NAMALWA (cell line): Measurements from ENCODE around the gene ALDH1B1.

Experiments
- DNase-seq: peaks from one replicate; pipeline ENCODE4 v3.0.0-alpha.2; 2015; ENCODE audit warnings: low spot score

ALDH1B1 gene

GRCh38 chr9:38392235-38393127 lies at the start of gene ALDH1B1:
Gene ALDH1B1 (plus strand): TSS chr9:38392702. CDS start chr9:38395749, 3,047 bp downstream.
- peak; percentile 69 for DNase-seq

GRCh38 chr9:38343037-38343436 lies 49.5 kb upstream of the ALDH1B1 start:
- no peak for DNase-seq

- no peak for DNase-seq
Observed at GRCh38 chr9:38343552-38343951, 49.0 kb upstream of the ALDH1B1 start.

DNA sequence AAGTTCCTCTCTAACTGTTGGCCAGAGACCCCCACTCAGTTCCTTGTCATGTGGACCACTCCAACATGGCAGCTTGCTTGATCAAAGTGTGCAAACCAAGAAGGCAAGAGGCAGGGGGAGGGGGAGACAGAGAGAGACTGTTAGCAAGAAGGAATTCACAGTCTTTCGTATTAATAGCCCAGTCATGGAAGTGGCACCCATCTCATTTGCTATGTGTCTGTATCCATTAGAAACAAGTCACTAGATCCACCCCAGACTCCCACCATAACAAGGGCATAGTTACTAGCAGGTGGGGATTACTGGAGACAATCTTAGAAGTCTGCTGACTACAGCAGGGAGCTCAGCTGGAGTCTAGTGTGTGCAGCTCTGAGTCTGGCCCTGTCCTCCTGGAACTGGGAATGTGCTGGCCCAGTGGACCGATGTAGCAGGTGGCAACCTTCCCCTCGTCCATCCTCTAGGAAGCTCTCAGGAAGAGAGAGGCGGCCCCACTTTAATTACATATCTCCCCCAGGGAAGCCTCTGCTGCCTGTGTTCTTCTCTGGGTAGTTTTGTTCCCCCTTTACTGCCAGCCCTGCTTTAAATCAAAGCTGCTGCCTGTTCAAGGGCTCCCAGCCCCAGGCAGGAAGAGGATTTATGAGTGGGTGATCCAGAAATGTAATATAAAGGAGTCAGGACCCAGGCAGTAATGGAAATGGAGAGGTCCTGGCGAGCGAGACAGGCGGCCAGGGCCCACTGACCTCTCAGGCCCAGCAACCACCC lies 47.8 kb upstream of the ALDH1B1 start:
- no peak for DNase-seq

DNA sequence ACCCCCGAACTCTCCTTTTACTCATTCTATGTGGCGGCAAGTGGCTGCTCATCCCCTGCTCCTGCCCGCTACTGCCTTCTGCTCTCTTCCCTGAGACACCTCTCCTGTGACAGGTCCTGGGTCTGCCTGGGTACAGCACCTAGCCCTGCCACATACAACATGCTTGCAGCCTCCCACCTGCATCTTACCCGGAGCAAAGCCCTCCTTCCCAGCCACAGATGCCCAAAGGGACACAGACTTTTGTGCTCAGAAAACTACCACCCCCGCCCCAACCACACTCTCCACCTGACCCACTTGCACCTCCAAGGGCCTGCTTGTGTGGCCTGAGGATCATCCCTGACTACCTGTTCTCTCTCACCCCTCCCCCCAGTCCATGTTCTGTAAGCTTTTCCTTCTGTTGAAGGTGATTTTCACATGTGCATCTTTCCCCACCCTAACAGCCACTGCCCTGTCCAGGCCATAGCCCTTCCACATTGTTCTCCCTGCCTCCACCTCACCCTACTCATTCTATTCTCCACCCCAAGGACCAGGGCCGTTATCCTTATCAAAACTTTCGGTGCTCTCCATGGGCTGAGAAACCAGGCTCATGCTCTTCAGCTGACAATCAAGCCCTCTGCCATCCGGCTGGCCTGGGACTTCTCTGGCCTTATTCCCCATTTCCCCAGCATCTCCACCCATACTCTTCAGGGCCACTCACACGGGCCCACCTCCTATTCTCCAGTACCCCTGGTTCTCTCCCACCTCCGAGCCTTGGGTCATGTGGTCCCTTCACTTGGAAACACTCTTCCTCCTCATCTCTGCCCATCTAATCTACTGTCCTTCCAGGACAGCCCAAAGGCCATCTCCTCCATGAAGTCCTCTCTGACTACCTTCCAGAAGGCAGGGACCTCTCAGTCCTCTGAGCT lies 46.4 kb upstream of the ALDH1B1 start:
- DNase-seq = no peak

DNA sequence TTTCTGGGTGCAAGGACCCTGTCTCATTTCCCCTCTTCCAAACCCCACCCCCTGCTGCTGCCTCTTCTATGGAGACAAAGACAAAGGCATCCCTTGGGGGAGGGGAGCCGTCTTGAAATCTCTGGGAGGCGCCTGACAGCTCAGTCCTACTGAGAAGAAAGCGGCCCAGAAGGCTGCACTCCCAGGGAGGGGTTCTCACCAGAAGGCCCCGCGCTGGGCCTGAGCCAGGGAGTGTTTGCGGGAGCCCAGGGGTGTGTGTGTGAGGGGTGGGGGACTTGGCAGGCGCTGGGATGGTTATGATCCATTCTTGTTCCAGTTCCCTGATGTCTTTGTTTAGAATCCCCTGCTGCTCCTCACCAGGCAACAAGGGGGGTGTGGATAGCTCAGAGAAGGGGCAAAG lies 45.7 kb upstream of the ALDH1B1 start:
- no peak for DNase-seq

DNA sequence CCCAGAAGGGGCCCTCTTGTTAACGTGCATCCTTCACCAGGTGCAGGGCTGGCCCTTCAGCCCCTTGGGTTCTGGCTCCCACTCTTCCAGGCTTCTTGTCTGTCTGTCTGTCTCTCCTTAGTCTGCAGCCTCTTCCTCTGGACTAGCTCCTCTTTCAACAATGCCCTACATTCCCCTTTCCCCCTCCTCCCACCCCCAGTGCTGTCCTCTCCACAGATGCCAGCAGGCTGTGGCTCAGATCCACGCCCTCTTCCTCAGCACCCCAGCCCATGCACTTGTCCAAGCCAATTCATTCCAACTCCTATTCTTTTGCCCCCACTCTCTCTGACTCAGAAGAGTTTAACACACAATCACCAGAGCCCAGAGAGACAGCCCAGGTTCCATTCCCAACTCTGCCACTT lies 45.2 kb upstream of the ALDH1B1 start:
- DNase-seq = no peak

DNA sequence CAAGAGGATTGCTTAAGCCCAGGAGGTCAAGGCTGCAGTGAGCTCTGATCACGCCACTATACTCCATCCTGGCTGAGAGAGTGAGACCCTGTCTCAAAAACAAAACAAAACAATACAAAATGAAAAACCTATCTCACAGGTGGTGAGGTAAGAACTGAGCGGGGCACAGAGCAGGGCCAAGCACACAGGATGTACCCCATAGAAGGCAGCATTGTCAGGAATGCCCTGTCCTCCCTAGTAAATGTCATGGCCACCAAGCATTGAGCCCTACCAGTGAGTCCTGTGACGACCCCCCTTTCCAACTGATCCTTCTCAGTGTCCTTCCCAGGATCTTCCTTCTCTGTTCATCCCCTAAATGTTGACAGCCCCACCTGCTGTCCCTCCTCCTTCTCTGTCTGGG lies 44.6 kb upstream of the ALDH1B1 start:
- no peak for DNase-seq

DNA sequence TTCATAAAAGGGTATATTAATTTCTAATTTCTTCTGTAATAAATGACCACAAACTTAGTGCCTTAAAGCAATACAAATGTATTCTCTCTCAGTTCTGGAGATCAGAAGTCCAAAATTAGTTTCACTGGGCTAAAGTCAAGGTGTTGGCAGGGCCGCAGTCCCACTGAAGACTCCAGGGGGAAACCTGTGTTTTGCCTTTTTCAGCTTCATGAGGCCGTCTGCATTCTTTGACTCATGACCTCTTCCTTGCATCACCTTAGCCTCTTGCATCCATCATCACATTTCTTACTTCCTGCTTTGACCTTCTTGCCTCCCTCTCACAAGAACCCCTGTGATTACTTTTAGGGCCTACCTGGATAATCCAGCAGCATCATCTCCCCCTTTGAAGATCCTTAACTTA lies 42.0 kb upstream of the ALDH1B1 start:
- DNase-seq = no peak

DNA sequence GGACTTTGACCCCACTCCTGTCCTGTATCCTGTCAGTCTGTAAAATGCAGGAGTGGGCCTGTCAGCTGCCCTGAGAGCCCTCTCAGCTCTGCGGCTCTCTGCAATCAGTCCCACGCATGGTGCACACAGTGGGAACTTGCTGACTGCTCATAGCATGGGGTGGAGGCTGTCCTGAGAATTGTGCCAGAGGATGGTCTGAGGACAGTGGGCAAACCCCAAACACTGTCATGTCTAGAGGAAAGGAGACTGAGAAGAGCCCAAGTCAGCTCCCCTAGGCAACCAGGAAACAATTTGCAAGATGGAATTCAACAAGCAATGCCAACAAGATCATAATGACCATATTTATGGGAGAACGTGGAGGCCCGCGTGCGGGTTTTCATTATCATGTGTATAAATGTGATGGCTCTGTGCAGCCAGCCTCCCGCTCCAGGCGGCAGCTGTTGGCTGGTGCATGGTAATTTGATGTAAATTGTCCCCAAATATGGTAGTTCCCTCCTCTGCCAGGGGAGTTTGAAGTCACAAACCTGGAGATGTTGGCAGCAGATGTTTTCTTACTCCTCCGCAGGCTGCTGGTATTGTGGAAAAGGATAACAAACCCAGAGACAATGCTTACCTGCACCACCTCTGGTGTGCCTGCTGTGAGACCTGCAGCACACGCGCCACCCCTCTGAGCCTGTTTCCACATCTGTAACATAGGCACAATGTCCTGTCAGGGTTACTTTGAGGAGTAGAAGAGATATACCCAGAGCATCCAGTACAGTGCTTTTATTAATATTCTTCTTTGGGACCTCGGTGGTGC lies 39.8 kb upstream of the ALDH1B1 start:
- DNase-seq = no peak

DNA sequence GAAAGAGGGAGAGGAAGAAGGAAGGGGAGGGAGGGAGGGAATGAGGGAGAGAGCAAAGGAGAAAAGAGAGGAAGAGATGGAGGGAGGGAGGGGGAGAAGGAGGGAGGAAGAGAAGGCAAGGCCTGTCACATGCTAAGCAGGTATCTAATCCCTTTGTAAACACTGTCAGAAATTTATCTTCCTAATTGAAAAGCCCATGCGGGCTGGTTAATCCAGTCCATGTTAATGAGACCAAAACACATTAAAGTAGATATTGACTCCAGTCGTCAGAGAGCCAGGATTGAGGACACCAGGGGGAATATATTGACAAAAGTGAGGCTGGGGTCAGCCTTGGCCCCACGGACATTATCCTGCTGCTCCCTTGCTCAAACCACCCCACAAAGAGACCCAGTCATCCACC lies 37.4 kb upstream of the ALDH1B1 start:
- no peak for DNase-seq

DNA sequence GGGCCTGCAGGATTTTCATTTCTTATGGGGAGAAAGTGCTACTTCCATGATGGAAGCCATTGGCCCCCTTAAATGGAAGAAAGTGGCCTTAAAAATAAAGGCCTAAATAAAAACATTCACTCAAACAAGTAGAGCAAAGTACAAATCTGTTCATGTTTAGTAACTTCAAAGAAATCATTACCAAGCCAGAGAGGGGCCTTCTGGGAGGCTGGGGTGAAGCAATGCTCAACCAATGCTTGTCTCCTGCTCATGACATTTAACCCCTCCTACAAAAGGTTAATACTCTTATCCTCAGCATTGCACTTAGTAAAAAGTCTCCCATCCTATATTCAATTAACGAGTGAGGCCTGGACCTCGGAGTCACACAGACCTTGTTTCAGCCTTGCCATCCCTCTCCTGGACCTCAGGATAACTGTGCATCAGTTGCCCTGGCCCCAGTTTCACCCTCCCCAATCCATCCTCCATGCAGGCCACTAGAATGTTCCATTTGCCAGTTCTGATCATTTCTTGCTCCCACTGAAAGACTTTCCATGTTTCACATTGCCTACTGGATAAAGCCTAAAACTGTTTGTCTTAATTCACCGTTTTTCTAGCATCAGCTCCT lies 36.9 kb upstream of the ALDH1B1 start:
- DNase-seq = no peak

DNA sequence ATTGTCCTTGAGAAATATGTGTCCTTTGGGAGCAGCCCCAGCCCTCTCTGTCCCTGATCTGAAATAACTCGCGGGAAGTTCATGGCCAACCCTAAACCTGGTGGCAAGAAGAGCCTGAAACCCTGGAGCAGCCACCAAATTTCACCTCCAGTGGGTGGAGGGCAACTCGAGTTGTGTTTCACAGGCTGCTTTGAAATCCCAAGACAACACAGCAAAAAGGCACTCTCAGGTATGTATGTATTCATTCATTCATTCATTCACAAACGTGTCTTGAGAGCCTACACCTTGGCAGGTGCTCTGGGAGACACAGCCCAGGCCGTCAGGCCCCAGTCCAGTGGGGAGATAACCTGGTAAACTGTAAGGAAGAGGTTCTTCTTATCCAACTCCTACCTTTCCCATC lies 35.7 kb upstream of the ALDH1B1 start:
- DNase-seq = no peak

- no peak for DNase-seq
Observed at GRCh38 chr9:38357350-38358114, 35.0 kb upstream of the ALDH1B1 start.

DNA sequence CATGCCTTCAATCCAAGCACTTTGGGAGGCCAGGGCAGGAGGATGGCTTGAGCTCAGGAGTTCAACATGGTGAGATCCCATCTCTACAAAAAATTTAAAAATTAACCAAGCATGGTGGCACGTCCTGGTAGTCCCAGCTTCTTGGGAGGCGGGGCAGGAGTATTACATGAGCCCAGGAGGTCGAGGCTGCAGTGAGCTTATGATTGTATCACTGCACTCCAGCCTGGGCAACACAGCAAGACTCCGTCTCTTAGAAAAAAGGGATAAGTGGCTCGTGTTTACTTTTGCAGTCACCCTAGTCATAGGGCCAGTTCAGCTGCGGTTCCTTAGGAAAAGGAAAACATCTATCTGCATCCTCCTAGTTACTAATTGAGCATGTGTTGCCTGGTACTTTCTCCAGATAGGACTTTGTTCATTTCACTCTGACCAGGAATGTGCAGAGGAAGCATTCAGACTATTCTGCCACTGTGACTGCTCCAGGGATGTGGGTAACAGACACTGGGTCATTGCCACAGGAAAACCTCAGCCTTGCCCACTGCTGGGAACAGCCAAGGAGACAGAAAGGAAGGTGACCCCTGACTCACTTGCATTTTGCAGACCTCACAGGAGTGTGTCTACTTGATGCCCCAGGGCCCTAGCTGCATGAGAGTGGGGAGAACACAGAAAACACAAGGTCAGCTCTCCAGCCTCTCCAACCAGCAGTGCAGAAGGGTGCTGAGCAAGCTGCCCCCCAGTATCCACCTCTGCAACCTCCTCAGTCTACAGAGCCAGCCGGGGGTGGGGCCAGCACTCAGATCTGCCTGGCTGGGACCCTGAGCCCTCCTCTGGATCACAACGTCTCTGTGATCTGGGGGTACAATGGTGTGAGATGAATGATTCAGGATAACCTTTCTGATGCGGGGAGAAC lies 33.9 kb upstream of the ALDH1B1 start:
- DNase-seq = no peak

DNA sequence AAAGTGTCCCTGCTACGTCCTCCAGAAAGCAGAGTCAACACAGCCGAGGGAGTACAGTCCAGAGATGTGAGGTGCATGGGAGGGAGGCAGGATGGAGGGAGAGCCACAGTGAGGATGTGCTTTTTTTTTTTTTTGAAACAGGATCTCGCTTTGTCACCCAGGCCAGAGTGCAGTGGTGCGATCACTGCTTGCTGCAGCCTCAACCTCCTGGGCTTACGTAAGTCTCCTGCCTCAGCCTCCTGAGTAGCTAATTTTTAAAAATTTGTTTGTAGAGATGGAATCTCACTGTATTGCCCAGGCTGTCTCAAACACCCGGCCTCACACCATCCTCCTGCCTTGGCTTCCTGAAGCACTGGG lies 33.2 kb upstream of the ALDH1B1 start:
- DNase-seq = no peak

- no peak for DNase-seq
Observed at GRCh38 chr9:38359689-38360385, 32.7 kb upstream of the ALDH1B1 start.

DNA sequence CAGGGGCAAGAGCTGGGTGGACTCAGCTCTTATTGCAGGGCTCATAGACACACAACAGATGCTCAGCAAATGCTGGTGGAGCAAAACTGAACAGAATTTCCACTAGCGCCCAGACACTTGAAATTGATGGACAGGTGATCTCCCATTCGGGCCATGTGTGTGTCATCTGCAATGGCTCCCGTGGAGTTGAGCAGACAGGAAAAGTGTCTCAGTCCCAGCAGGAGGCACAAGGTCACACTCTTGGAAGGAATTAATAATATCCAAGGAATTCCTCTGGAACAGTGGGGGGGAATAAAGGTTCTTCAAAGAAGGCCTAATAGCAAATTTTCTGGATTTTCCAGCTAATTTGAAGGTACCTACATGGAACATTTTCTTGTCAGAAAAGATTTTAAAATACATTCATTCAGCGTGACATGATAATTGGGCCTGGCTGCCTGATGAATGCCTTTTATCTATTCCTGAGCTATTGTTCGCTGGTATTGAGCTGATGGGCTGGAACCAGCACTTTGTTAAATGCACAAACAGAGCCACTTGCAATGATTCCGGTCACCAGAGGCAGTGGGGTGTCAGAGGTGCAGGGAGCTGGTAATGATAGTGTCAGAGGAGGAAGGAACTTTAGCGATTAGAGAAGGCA lies 31.5 kb upstream of the ALDH1B1 start:
- DNase-seq = no peak
